ENCODE measurements around the gene PIGC.
"Not testable (repeated sequence)": the region's sequence is repeated elsewhere in the genome, so short reads cannot be mapped to it uniquely, and the experiment has no call there.

The PIGC gene

GRCh38 chr1:172466795-172467407, 23.0 kb upstream of the PIGC start:
- DNase-seq (ENCODE audit: low read depth) = no peak

DNA sequence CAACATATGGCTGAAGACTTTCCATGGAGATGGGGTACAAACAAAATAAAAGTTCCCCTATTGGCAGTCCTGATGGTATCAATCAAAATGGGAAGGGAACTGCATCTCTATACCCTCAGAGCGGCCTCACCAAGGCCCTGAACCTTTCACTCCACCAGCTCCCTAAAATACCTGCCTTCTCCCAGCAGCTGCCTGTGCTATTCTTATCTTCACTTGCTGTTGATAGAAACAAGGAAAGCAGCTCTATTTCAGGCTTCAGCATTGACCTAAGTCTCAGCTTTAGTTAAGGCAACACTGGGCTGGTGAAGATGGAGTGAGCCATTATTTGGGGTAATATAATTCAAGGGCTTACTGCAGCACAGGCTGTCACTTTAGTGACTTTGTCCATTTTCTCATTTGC, 21.7 kb upstream of the PIGC start:
- DNase-seq (ENCODE audit: low read depth) = no peak

DNA sequence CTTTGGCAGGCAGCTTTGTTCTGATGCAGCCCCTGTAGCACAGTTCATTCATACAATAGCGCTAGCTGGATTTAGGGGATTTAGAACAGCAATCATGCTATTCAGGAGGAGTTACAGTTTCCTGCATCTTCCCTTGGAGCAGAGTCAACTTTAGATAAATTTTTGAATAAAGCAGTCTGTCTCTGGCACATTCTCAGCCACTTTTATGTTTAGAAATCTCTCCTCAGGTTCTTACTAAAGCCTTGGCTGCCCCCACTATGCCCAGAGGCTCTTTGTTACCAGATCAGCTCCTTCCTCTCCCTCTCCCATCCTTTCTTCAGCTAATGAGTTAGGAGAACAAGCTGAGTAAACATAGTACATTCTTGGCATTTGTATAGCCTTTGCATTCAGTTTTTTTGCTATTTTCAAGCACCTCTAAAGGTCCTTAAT, 17.0 kb upstream of the PIGC start:
- no peak for DNase-seq (ENCODE audit: low read depth)

DNA sequence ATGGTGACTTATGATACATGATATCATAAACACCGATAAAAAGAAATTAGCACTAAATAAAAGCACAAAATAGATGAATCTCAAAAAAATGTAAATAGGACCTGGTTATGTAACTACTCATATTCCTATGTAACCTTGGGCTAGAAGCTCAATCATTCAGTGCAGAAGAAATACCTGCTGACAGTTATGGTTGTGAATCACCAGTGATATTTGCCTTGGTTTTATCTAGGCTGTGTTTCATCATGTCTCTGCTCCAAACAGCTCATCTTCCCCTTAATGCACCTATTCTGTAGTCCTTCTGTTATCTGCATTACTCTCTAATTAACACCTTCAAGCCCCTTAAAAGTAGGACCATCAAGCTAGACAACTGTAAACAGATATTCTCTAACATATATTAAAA, 16.3 kb upstream of the PIGC start:
- no peak for DNase-seq (ENCODE audit: low read depth)

- DNase-seq (ENCODE audit: low read depth) = no peak
Observed at GRCh38 chr1:172457479-172458130, 13.7 kb upstream of the PIGC start.

DNA sequence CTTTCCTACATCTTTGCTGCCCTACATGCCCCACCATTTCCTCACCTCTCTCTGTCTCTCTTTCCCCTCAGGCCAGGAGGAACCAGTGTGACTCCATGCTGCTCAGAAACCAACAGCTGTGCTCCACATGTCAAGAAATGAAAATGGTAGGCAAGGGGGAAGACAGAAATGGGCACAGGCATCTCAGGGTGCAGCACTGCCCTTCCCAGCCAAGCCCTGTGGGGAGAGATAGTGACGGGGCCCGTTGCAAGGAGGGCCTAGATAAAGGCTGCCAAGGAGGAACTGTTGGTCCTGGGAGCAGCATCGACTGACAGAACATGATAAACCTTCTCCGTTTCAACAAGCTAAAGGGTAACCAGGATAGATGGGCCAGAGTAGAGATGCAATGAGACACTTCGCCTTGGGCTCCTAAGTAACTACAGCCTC, 12.5 kb upstream of the PIGC start:
- no peak for DNase-seq (ENCODE audit: low read depth)

DNA sequence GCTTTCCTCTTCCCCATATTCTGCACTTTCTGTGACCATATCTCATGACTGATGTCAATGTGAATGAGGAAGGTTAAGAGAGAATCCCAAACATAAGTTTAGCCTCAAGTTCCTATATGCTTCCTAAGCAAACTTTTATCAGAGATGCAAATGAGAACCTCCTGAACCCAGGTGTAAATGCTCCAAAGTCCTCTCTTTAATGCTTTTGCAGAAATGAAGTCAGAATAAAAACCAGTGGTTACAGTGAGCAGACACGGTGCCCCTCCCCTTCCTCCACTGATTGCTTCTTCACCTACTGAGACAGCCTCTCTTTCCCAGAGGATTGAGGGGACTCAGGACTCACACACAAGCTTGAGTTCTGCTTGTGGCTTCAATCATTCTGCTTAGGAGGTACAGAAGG, 11.6 kb upstream of the PIGC start:
- no peak for DNase-seq (ENCODE audit: low read depth)

DNA sequence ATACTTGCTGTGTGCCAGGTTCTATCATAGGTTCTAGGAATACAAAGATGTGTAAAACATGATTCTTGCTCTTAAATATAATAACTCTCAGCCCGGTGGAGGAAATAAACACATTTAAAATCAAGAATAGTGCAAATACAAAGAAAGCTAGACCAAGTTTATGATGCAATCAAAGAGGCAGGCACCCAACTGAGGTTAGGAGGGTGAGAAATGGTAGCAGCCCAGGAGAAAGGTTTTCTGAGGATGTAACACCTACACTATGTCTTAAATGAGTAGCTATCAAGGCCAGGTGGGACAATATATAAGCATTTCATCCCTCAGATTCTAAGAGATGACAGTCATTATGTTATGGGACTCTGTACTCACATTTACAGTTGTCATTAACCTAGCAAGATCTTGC, 9.7 kb upstream of the PIGC start:
- DNase-seq (ENCODE audit: low read depth) = no peak

GRCh38 chr1:172453153-172453545, 9.3 kb upstream of the PIGC start:
- DNase-seq (ENCODE audit: low read depth) = no peak

- DNase-seq (ENCODE audit: low read depth) = no peak
Observed at GRCh38 chr1:172452536-172453152, 8.8 kb upstream of the PIGC start.

DNA sequence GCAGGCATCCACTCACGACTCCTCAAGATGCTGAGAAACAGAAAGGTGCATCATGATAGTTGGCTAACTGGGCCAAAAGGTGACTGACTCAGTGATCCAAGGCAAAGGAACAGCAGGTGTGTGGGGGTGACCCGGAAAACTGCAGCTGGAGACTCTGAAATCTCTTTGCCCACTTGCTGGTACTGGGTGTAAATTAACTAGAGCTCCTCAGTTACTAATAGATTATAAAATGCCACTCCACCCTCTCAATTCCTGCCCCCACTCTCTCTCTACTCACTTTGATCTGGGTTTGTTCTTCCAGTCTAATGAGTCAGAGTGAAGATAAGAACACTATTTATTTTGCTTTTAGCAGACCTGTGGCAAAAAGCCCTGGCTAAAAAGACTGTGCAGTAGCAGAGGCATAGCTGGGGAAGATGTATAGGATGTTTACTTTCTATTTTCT, 7.2 kb upstream of the PIGC start:
- DNase-seq (ENCODE audit: low read depth) = no peak

- no peak for DNase-seq (ENCODE audit: low read depth)
Observed at GRCh38 chr1:172450524-172450885, 6.6 kb upstream of the PIGC start.

- no peak for DNase-seq (ENCODE audit: low read depth)
Observed at GRCh38 chr1:172449585-172450523, 6.0 kb upstream of the PIGC start.

DNA sequence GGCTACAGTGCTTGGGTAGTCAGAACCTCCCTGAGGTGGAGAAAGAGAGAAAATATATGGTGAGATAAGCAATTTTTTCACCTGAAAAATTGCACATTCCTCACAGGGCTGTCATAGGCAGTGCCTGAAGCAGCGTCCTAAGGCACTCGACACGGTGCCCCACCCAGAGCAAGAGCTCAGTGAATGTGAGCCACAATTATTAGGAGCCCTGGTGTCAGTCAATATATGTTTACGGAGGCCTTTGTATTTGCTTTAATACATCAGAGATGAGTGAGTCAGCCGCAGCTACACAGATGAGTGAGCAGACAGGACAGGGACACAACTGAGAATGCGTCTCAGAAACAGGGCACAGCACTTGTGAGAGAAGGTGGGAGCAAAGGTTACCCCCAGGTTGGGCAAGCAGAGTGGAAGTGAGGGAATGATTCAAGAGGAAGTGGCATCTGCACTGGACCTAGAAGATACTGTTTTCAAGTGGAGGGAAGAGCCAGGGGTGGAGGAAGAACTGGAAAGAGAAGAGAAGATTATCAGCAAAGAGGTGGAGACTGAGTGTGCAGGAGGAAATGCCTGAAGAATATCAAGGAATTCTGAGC, 5.2 kb upstream of the PIGC start:
- DNase-seq (ENCODE audit: low read depth) = no peak

DNA sequence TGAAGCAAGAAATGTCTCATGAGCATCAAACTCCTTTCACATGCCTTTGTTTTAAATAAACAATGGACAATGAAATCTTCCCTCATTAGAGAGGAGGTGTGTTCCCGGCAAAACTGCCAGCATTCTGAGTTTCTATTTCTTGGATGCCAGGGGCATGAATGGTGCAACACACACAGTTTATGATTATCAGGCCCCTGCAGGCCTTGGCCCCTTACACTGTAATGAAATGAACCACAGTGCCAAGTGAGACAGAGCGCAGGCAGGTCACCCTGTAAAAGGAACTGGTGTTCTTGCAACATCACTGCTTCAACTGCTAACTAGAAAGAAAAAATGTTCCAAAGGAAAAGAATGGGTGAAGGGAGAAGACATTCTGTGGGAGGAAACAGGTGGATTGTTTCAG, 3.8 kb upstream of the PIGC start:
- DNase-seq (ENCODE audit: low read depth) = no peak

- no peak for DNase-seq (ENCODE audit: low read depth)
Observed at GRCh38 chr1:172446547-172446946, 2.7 kb upstream of the PIGC start.

DNA sequence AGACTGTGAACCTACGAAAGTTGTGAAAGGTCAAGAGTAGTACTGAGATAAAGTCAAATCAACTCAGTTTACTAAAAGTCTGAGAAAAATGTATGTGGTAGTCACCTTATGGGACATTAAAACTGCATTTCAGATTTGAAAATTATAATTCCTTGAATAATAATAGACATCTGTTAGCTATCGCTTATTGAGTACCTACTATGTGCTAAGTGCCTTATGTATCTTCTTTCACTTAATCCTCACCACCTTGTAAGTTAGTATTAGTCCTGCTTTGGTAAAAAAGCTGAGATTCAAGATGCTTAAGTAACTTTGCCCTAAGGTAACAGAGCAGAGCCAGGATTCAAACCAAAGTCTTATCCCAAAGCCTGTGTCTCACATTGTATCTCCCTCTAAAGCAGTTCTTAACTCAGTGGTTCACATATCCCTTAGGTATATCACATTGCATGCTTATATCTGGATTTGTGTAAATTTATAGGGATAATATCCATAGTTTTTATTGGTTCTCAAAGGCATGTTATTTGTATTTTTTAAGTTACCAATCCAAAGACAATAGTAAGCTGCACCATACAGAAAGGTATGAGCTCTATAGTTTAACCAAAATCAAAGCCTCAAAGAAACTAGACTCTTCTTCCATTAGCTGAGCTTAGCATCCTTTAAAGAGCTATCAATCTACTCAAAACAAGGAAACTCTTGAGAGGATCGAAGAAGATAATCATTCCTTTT, 865 bp downstream of the PIGC start:
- DNase-seq (ENCODE audit: low read depth) = no peak

GRCh38 chr1:172442404-172442803, 1.5 kb downstream of the PIGC start:
- no peak for DNase-seq (ENCODE audit: low read depth)

GRCh38 chr1:172437183-172437582, 6.7 kb downstream of the PIGC start:
- DNase-seq (ENCODE audit: low read depth) = not testable (repeated sequence)

GRCh38 chr1:172431721-172432192, 12.1 kb downstream of the PIGC start:
- DNase-seq (ENCODE audit: low read depth) = no peak

DNA sequence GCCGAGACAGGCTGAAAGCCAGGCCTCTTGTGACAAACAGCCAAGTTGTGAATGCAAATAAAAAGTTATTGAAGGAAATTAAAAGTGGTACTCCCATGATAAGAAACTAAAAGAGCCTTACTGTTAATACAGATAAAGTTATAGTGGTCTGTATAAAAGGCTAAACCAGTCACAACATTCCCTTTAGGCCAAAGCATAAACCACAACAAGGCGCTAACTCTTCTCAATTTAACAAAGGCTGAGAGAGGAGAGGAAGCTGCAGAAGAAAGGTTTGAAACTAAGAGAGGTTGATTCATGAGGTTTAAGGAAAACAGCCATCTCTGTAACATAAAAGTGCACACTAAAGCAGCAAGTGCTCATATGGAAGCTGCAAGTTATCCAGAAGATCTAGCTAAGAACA, 12.7 kb downstream of the PIGC start:
- DNase-seq (ENCODE audit: low read depth) = no peak

DNA sequence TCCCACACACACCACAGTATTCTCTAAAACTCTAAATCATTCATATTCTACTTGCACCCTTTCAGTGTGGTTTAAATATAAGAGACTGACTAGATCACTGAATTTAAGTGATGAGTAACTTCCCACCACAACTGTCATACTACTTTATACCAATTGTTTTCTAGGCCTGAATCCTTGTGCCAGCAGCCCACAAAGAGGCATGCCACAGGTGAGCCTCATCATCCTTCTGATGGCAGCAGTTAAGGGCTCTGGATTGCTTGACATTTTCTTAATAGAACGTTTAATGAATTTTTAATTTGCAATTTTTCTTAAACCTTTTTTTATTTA, 13.8 kb downstream of the PIGC start:
- DNase-seq (ENCODE audit: low read depth) = no peak

All from activated gamma-delta T cell treated with anti-CD3 and anti-CD28 coated beads, Interleukin-2, amount 50 U/mL, for 16 hours (primary cell).